Measurements from ENCODE around the gene ASPRV1.
A peak's percentile ranks its signal among the peaks of the same experiment; 100 is the strongest.

ASPRV1 gene

DNA sequence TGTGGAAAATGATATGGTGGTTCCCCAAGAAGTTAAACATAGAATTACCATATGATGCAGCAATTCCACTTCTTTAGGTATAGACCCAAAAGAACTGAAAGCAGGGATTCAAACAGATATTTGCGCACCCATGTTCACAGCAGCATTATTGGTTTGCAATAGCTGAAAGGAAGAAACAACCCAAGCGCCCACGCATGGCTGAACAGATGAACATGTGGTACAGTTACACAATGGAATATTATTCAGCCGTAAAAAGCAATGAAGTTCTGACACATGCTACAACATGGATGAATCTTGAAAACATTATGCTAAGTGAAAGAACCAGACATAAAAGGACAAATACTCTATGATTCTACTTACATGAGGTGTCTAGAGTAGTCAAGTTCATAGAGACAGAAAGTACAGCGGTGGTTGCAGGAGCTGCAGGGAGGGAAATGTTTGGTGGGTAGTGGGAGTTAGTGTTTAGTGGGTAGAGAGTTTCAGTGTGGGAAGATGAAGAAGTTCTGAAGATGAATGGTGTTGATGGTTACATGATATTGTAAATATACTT is 26.7 kb upstream of the ASPRV1 start:
- no peak for DNase-seq (ENCODE audit: low read depth)

DNA sequence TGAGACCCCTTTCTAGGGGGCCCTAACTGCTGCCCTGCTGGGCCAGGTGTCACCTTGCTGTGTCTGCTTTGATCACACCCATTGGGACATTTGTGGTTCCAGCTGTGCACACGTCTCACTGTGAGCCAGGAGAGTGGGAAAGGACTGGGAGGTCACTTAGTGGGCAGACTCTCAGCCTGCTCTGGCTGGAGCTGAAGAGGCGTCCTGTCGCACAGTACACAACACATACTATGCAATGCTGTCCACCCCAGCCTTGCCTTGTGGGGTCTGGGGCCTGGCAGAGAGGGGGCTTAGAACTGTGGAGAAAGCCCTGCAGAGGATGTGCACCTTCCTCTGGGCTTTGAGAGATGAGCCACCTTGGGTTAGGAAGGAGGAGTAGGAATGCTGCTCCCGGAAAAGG is 25.3 kb upstream of the ASPRV1 start:
- no peak for DNase-seq (ENCODE audit: low read depth)

GRCh38 chr2:69985688-69986087 is 24.3 kb upstream of the ASPRV1 start:
- DNase-seq (ENCODE audit: low read depth) = no peak

DNA sequence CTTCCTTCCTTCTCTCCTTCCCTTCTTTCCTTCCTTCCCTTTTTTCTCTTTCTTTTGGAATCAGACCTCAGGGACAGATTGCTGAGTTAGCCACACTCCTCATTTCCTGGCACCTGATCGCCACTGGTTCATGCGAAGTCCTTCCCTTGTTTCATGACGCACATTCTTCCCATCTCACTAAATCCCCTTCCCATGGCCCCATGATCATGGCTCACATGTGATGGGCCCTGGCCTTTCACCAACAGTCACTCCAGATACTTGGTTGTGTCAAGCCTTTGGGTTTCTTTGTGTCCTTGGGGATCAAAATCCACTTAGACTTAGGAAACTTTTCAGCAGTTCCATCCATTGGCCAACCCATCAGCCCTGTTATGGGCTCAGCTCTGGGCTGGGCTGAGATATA is 23.8 kb upstream of the ASPRV1 start:
- no peak for DNase-seq (ENCODE audit: low read depth)

- DNase-seq (ENCODE audit: low read depth) = no peak
Measured at GRCh38 chr2:69983392-69983966, 22.0 kb upstream of the ASPRV1 start.

- no peak for DNase-seq (ENCODE audit: low read depth)
Measured at GRCh38 chr2:69979902-69980807, 18.7 kb upstream of the ASPRV1 start.

DNA sequence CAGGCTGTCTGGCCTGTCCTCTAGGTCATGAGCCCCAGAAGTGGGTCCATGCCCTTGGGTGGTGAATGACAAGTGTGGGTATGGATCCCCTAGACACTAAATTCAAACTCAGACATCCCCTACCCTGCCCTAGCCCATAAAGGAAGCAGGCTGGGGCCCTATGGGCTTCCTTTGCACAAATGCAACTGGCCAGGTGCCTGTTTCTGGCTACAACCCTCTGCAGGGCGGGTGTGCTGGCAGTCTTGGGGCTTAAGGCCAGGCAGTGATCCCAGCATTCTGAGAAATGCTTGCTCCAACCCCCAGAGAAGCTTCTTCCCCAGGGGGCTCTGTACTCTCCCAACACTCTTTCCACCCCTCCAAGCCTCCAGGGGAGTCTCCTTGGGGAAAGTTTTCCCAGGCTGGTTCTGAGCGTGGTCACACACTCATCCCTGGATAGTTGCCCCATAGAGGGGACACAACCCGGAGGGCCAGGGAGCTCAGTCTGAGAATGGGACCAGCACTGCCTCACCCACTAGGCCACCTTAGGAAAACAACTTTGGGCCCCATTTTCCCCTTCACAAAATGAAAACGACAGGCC is 16.6 kb upstream of the ASPRV1 start:
- no peak for DNase-seq (ENCODE audit: low read depth)

DNA sequence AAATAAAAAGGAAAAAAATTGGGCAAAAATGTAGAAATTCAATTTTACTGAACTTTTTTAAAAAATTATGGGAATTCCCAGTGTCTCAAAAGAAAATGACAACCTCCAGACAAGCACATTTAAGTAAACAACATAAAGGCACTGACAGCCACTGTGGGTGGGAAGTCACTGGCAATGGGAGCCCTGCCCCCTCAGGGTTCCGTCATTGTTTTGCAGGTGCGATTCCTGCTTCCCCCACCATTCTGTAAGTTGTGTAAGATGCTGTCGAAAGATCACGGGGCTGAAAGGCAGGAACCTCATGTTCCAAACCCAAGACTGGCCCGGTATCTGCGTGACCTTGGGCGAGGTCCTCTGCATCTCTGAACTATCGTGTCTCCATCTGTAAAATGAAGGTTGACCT is 15.8 kb upstream of the ASPRV1 start:
- no peak for DNase-seq (ENCODE audit: low read depth)

GRCh38 chr2:69975853-69976462 is 14.5 kb upstream of the ASPRV1 start:
- no peak for DNase-seq (ENCODE audit: low read depth)

- DNase-seq (ENCODE audit: low read depth) = no peak
Measured at GRCh38 chr2:69975136-69975852, 13.9 kb upstream of the ASPRV1 start.

DNA sequence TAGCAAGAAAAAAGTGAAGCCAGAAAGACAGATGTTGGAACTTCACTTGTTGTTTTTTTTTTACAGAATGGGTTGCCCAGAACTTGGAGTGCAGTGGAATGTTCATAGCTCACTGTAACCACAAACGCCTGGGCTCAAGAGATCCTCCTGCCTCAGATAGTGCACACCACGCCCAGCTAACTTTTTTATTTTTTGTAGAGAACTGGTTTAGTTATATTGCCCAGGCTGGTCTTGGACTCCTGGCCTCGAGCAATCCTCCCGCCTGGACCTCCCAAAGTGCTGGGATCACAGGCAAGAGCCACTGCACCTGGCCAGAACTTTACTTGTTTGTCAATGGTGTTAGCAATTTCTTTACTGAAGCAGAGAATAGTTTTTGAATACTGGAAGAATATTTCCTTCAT is 11.9 kb upstream of the ASPRV1 start:
- DNase-seq (ENCODE audit: low read depth) = peak; percentile 45

GRCh38 chr2:69972822-69973221 is 11.4 kb upstream of the ASPRV1 start:
- no peak for DNase-seq (ENCODE audit: low read depth)

DNA sequence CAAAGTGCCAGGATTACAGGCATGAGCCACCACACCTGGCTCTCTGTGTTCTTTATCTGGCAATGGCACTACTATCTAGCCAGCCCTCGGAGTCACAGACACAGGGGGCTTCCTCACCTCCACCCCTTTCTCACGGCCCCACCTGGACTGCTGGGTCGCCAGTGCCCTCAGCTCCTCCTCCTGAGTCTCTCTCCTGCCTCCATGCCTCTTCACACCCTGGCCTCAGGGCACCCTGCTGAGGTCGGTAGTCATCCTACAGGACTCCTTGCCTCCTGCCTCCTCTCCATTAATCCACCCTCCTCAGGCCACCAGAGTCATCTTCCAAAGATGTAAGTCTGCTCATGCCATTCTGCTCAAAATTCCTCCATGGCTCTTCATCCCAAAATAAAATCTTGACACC is 8.6 kb upstream of the ASPRV1 start:
- no peak for DNase-seq (ENCODE audit: low read depth)

GRCh38 chr2:69969126-69969983 is 7.9 kb upstream of the ASPRV1 start:
- no peak for DNase-seq (ENCODE audit: low read depth)

DNA sequence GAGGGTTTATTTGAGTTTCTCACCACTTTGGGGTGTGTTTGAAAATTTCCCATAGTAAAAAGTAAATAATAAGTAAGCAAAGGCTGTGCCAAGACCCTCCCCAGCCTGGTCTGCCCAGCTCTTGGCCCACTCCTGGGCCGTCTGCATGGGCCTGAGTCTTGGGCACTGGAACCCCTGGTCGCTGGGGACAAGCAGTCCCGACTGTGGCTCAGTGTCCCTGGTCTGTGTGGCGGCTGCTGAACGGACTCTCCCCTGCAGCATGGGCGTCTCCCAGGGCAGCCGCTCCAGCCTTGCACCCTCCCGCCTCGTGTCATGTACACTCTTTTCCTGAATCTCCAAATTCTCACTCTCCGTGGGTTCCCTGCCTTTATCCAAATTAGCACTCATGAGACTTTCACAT is 7.2 kb upstream of the ASPRV1 start:
- DNase-seq (ENCODE audit: low read depth) = no peak

DNA sequence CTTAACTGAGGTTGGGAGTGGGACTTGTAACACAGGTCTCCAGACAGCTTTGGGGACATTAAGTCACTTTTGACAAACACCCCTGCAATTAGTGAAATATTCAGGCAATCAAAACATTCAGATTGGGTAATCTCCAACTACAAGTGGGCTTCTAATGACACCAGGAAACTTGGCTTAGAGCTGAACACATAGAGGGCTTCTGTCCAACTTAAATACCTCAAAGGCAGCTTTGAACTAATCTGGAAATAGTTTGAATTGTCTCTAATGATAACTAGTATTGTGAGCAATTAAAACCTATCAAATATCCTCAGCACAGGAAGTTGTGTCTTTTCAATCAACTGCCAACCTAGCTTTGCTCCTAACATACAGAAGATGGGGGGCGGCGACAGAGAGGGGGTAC is 5.1 kb upstream of the ASPRV1 start:
- DNase-seq (ENCODE audit: low read depth) = no peak

- no peak for DNase-seq (ENCODE audit: low read depth)
Measured at GRCh38 chr2:69965756-69966445, 4.5 kb upstream of the ASPRV1 start.

GRCh38 chr2:69964353-69964841 is 3.0 kb upstream of the ASPRV1 start:
- DNase-seq (ENCODE audit: low read depth) = no peak

DNA sequence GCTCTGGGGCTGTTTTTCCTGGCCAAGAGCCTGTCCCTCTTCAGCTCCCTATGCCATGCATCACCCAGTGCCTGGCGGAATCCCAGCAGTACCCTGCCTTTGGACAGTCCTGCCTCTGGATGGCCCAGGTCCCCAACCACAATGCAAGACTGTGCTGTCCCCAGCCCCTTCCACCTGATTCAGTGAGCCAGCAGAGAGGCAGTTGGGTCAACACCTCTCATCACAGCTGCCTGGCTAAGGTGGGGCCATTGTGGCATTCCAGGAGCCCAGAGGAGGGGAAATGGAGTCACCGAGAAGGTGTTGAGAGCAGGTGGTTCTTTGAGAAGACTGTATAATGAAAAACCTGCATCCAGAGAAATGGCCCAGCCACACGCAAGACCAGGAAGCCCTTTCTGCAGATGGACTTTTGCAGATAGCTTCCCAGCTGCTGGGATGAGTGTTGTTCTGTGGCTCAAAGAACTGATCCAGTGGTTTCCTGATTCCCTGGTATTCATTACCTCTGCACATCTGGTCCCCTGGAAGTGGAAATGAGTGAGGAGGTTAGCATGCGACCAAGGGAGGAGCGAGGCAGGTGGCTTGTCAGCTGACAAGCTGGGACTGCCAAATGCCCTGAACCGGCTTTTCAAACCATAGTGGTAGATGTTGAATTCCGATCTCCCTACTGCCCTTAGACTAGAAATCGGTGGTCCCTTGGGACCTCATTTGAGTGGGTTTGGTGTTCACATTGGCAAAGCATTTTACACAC is 1.7 kb upstream of the ASPRV1 start:
- DNase-seq (ENCODE audit: low read depth) = no peak

DNA sequence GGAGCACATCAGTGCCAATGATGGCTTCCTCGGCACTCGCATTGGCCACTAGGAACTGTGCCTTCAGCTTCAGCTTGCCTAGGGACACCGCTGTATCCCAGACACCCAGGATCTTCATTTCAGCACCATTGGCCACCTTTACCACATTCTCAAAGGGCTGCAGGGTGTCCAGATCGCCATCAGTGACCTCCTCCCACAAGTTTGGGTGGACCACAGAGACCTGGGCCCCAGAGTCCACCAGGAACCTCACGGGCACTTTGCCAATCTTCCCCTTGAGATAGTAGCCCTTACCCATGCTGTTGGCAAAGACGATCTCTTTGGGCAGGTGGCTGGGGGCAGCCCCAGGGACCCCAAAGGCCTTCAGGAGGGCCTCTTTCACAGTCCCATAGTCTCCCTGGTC is 610 bp downstream of the ASPRV1 start:
- no peak for DNase-seq (ENCODE audit: low read depth)
